Measurements from ENCODE around the gene TFPT. TPM values are rescaled to one million over a fixed set of nuclear protein-coding genes. Genes with fewer than 3 reads are reported as not detected.
A peak's percentile ranks its signal among the peaks of the same experiment; 100 is the strongest.

TFPT gene
- total RNA-seq, 1 experiment from 2014 or later = 21.5 TPM

- H3K27me3 ChIP-seq (ENCODE audit: low read length) = no peaks in the 10 kb centered on the region
- H3K27ac ChIP-seq (ENCODE audit: low read length) = no peak overlapping the region
- H3K4me2 ChIP-seq (ENCODE audit: low read depth, low read length, poor library complexity, severe bottlenecking) = no peak overlapping the region
- no peaks in the 10 kb centered on the region for H3K9me3 ChIP-seq (ENCODE audit: low read length)
- peaks cover 20% of the 10 kb centered on the region for H3K4me1 ChIP-seq (ENCODE audit: low read length)
- DNase-seq = no peak
- H4K20me1 ChIP-seq (ENCODE audit: insufficient read depth, low read depth, low read length) = peaks cover 12% of the 10 kb centered on the region
- H3K79me2 ChIP-seq (ENCODE audit: low read length) = peaks cover 15% of the 10 kb centered on the region
- no peaks in the 10 kb centered on the region for H3K9me2 ChIP-seq (replicated peaks; ENCODE audit: insufficient read depth, low read length)
- H3K9ac ChIP-seq (ENCODE audit: low read length) = no peak overlapping the region
- no peak overlapping the region for H3K4me3 ChIP-seq (ENCODE audit: low read length)
- H3K36me3 ChIP-seq (ENCODE audit: insufficient read depth, low read length) = peaks cover 9% of the 10 kb centered on the region; the same call in 1 of the 2 replicates
- no peak overlapping the region for H2AFZ ChIP-seq (ENCODE audit: low read length)
Measured at GRCh38 chr19:54133957-54134590, 18.6 kb upstream of the TFPT start.

- H3K9ac ChIP-seq (ENCODE audit: low read length) = no peak overlapping the region
- no peak overlapping the region for H3K27ac ChIP-seq (ENCODE audit: low read length)
- peaks cover 6% of the 10 kb centered on the region; the same call in 1 of the 2 replicates for H4K20me1 ChIP-seq (ENCODE audit: insufficient read depth, low read depth, low read length)
- H3K36me3 ChIP-seq (ENCODE audit: insufficient read depth, low read length) = peaks cover 12% of the 10 kb centered on the region
- no peaks in the 10 kb centered on the region for H3K9me3 ChIP-seq (ENCODE audit: low read length)
- H3K4me1 ChIP-seq (ENCODE audit: low read length) = peaks cover 14% of the 10 kb centered on the region
- H3K79me2 ChIP-seq (ENCODE audit: low read length) = peaks cover 9% of the 10 kb centered on the region
- H3K4me3 ChIP-seq (ENCODE audit: low read length) = no peak overlapping the region
- H3K9me2 ChIP-seq (replicated peaks; ENCODE audit: insufficient read depth, low read length) = no peaks in the 10 kb centered on the region
- peak; percentile 74 for DNase-seq
- H3K27me3 ChIP-seq (ENCODE audit: low read length) = no peaks in the 10 kb centered on the region
- no peak overlapping the region for H2AFZ ChIP-seq (ENCODE audit: low read length)
- H3K4me2 ChIP-seq (ENCODE audit: low read depth, low read length, poor library complexity, severe bottlenecking) = no peak overlapping the region
Measured at GRCh38 chr19:54133312-54133956, 18.0 kb upstream of the TFPT start.

- Histone ChIP-seq H3K27me3 (ENCODE audit: low read length) (no peaks in the 10 kb centered on the region), H3K4me3 (ENCODE audit: low read length) (no peak overlapping the region), H3K79me2 (ENCODE audit: low read length) (no peaks in the 10 kb centered on the region), H3K4me1 (ENCODE audit: low read length) (no peaks in the 10 kb centered on the region), H2AFZ (ENCODE audit: low read length) (no peak overlapping the region), H3K36me3 (ENCODE audit: insufficient read depth, low read length) (peaks cover 24% of the 10 kb centered on the region), H3K9me2 (replicated peaks; ENCODE audit: insufficient read depth, low read length) (no peaks in the 10 kb centered on the region), H3K4me2 (ENCODE audit: low read depth, low read length, poor library complexity, severe bottlenecking) (no peak overlapping the region), H3K27ac (ENCODE audit: low read length) (no peak overlapping the region), H3K9ac (ENCODE audit: low read length) (no peak overlapping the region), H3K9me3 (ENCODE audit: low read length) (no peaks in the 10 kb centered on the region), H4K20me1 (ENCODE audit: insufficient read depth, low read depth, low read length) (no peaks in the 10 kb centered on the region)
- DNase-seq = no peak
Measured at GRCh38 chr19:54129617-54129996, 14.2 kb upstream of the TFPT start.

GRCh38 chr19:54128796-54129616, 13.5 kb upstream of the TFPT start:
- Histone ChIP-seq H3K9me2 (replicated peaks; ENCODE audit: insufficient read depth, low read length) (no peaks in the 10 kb centered on the region), H3K79me2 (ENCODE audit: low read length) (no peaks in the 10 kb centered on the region), H3K9me3 (ENCODE audit: low read length) (no peaks in the 10 kb centered on the region), H4K20me1 (ENCODE audit: insufficient read depth, low read depth, low read length) (no peaks in the 10 kb centered on the region), H3K4me1 (ENCODE audit: low read length) (no peaks in the 10 kb centered on the region), H3K4me2 (ENCODE audit: low read depth, low read length, poor library complexity, severe bottlenecking) (no peak overlapping the region), H3K36me3 (ENCODE audit: insufficient read depth, low read length) (peaks cover 26% of the 10 kb centered on the region), H3K4me3 (ENCODE audit: low read length) (no peak overlapping the region), H3K9ac (ENCODE audit: low read length) (no peak overlapping the region), H3K27me3 (ENCODE audit: low read length) (no peaks in the 10 kb centered on the region), H3K27ac (ENCODE audit: low read length) (no peak overlapping the region), H2AFZ (ENCODE audit: low read length) (no peak overlapping the region)
- DNase-seq = no peak

GRCh38 chr19:54128441-54128725, 12.9 kb upstream of the TFPT start:
- Histone ChIP-seq H3K27me3 (ENCODE audit: low read length) (no peaks in the 10 kb centered on the region), H3K4me2 (ENCODE audit: low read depth, low read length, poor library complexity, severe bottlenecking) (no peak overlapping the region), H3K36me3 (ENCODE audit: insufficient read depth, low read length) (peaks cover 26% of the 10 kb centered on the region), H3K4me1 (ENCODE audit: low read length) (no peaks in the 10 kb centered on the region), H3K9ac (ENCODE audit: low read length) (no peak overlapping the region), H3K9me3 (ENCODE audit: low read length) (no peaks in the 10 kb centered on the region), H2AFZ (ENCODE audit: low read length) (no peak overlapping the region), H4K20me1 (ENCODE audit: insufficient read depth, low read depth, low read length) (no peaks in the 10 kb centered on the region), H3K4me3 (ENCODE audit: low read length) (no peak overlapping the region), H3K27ac (ENCODE audit: low read length) (no peak overlapping the region), H3K9me2 (replicated peaks; ENCODE audit: insufficient read depth, low read length) (no peaks in the 10 kb centered on the region), H3K79me2 (ENCODE audit: low read length) (no peaks in the 10 kb centered on the region)
- no peak for DNase-seq

GRCh38 chr19:54127688-54128440, 12.4 kb upstream of the TFPT start:
- peaks cover 26% of the 10 kb centered on the region for H3K36me3 ChIP-seq (ENCODE audit: insufficient read depth, low read length)

GRCh38 chr19:54125713-54126112, 10.3 kb upstream of the TFPT start:
- Histone ChIP-seq H3K4me1 (ENCODE audit: low read length) (no peaks in the 10 kb centered on the region), H3K27ac (ENCODE audit: low read length) (no peak overlapping the region), H3K9ac (ENCODE audit: low read length) (no peak overlapping the region), H3K27me3 (ENCODE audit: low read length) (no peaks in the 10 kb centered on the region), H3K4me2 (ENCODE audit: low read depth, low read length, poor library complexity, severe bottlenecking) (no peak overlapping the region), H2AFZ (ENCODE audit: low read length) (no peak overlapping the region), H3K36me3 (ENCODE audit: insufficient read depth, low read length) (peaks cover 21% of the 10 kb centered on the region), H4K20me1 (ENCODE audit: insufficient read depth, low read depth, low read length) (no peaks in the 10 kb centered on the region), H3K9me2 (replicated peaks; ENCODE audit: insufficient read depth, low read length) (no peaks in the 10 kb centered on the region), H3K9me3 (ENCODE audit: low read length) (no peaks in the 10 kb centered on the region), H3K79me2 (ENCODE audit: low read length) (no peaks in the 10 kb centered on the region), H3K4me3 (ENCODE audit: low read length) (no peak overlapping the region)
- no peak for DNase-seq

More at GRCh38 chr19:54127688-54128440, 12.4 kb upstream of the TFPT start:
- Histone ChIP-seq H2AFZ (ENCODE audit: low read length) (no peak overlapping the region), H3K9ac (ENCODE audit: low read length) (no peak overlapping the region), H3K79me2 (ENCODE audit: low read length) (no peaks in the 10 kb centered on the region), H3K27me3 (ENCODE audit: low read length) (no peaks in the 10 kb centered on the region), H3K4me3 (ENCODE audit: low read length) (no peak overlapping the region), H4K20me1 (ENCODE audit: insufficient read depth, low read depth, low read length) (no peaks in the 10 kb centered on the region), H3K9me2 (replicated peaks; ENCODE audit: insufficient read depth, low read length) (no peaks in the 10 kb centered on the region), H3K4me2 (ENCODE audit: low read depth, low read length, poor library complexity, severe bottlenecking) (no peak overlapping the region), H3K4me1 (ENCODE audit: low read length) (no peaks in the 10 kb centered on the region), H3K27ac (ENCODE audit: low read length) (no peak overlapping the region), H3K9me3 (ENCODE audit: low read length) (no peaks in the 10 kb centered on the region)
- no peak for DNase-seq

GRCh38 chr19:54124393-54124792, 8.9 kb upstream of the TFPT start:
- peaks cover 23% of the 10 kb centered on the region for H3K36me3 ChIP-seq (ENCODE audit: insufficient read depth, low read length)
- H3K27me3 ChIP-seq (ENCODE audit: low read length) = no peaks in the 10 kb centered on the region
- no peak overlapping the region for H3K27ac ChIP-seq (ENCODE audit: low read length)
- H4K20me1 ChIP-seq (ENCODE audit: insufficient read depth, low read depth, low read length) = no peaks in the 10 kb centered on the region
- no peaks in the 10 kb centered on the region for H3K9me3 ChIP-seq (ENCODE audit: low read length)
- no peak overlapping the region for H3K4me3 ChIP-seq (ENCODE audit: low read length)
- DNase-seq = no peak
- H3K4me1 ChIP-seq (ENCODE audit: low read length) = no peaks in the 10 kb centered on the region
- no peak overlapping the region for H2AFZ ChIP-seq (ENCODE audit: low read length)
- no peak overlapping the region for H3K9ac ChIP-seq (ENCODE audit: low read length)
- no peak overlapping the region for H3K4me2 ChIP-seq (ENCODE audit: low read depth, low read length, poor library complexity, severe bottlenecking)
- H3K9me2 ChIP-seq (replicated peaks; ENCODE audit: insufficient read depth, low read length) = no peaks in the 10 kb centered on the region
- H3K79me2 ChIP-seq (ENCODE audit: low read length) = no peaks in the 10 kb centered on the region
